ENCODE measurements around the gene GBA2. TPM values are rescaled to one million over a fixed set of nuclear protein-coding genes. Genes with fewer than 3 reads are reported as not detected.

The GBA2 gene
- total and polyA plus RNA-seq, 4 donors: 42.4 to 78.7 (median 46.2) TPM

DNA sequence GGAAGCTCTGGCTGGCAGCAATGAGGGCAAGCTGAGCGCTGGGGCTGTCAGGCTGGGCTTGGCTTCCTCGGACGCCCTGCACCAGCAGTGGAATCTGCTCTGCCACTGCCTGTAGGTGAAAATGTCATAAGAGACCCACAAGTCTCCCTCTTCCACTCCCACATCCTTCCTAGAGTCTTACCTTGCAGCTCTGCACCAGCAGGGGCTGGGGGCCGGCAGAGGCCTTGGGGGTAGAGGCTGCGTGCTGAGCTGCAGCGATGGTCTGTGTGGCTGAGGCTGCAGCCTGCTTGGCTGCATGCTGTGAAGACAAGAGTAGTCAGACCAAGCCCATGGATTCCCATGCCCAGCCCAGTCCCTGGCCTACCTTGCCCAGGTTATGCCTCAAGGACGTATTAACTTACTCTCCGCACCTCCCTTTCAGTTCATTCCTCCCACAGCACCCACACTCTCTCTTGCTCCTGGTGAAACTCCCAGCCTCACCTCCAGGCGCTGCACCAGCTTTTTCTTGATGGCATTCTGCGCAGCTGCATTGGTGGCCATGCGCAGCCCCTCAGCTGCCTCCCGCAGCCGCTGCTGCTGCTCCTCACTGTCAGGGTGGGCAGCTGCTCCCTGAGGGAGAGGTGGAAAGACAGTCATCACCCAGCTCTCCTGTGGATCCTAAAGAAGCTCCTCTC is 34.3 kb downstream of the GBA2 start:
- Histone ChIP-seq H3K27me3 (ENCODE audit: control insufficient read depth in 3 of 3, insufficient read depth in 3 of 3, low read length in 2 of 3) (no peaks in the 10 kb centered on the region), H3K4me3 (no peak overlapping the region), H3K9me3 (ENCODE audit: control insufficient read depth in 4 of 4, insufficient read depth in 3 of 4, low read length in 3 of 4) (no peaks in the 10 kb centered on the region), H3K9ac (ENCODE audit: insufficient read depth in 1 of 2, low read length in 2 of 2) (no peak overlapping the region), H3K27ac (ENCODE audit: low read depth in 1 of 2, low read length in 1 of 2) (no peak overlapping the region), H3K4me1 (ENCODE audit: control insufficient read depth in 5 of 5, insufficient read depth in 5 of 5, low read length in 5 of 5) (no peaks in the 10 kb centered on the region), H3K36me3 (ENCODE audit: control insufficient read depth in 4 of 4, insufficient read depth in 4 of 4, low read length in 4 of 4) (peaks cover 52 to 88% (median 75%) of the 10 kb centered on the region in 4 donors)
- no peak for ATAC-seq (ENCODE audit: insufficient read depth, low FRiP score)
- DNase-seq: no peak
- TF ChIP-seq, protein P1, sequence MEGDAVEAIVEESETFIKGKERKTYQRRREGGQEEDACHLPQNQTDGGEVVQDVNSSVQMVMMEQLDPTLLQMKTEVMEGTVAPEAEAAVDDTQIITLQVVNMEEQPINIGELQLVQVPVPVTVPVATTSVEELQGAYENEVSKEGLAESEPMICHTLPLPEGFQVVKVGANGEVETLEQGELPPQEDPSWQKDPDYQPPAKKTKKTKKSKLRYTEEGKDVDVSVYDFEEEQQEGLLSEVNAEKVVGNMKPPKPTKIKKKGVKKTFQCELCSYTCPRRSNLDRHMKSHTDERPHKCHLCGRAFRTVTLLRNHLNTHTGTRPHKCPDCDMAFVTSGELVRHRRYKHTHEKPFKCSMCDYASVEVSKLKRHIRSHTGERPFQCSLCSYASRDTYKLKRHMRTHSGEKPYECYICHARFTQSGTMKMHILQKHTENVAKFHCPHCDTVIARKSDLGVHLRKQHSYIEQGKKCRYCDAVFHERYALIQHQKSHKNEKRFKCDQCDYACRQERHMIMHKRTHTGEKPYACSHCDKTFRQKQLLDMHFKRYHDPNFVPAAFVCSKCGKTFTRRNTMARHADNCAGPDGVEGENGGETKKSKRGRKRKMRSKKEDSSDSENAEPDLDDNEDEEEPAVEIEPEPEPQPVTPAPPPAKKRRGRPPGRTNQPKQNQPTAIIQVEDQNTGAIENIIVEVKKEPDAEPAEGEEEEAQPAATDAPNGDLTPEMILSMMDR (IDR thresholded peaks at IDR 0.05; ENCODE audit: control extremely low read depth, extremely low read depth): no peak
- 97% methylated on average over 13 of the region's 13 CpGs for WGBS, 2 donors

DNA sequence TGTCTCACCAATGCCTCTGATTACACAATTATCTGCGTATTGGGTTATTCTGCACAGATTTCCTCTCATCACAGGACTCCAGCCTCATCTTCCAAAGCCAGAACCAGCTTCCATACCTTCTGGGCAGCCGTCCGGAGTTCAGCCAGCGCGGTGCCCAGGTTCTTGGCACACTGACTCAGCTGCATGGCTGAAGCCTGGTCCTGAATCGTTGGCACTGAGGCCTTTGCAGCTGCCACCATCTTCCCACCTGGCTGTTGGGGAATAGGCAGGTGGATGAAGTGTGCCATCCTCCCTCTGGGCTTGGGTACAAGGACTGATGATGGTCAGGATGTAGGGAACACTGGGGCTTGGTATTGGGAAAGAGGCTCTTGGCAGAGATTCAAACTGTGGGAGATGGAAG is 34.9 kb downstream of the GBA2 start:
- no peak overlapping the region for H3K27ac ChIP-seq (ENCODE audit: low read depth in 1 of 2, low read length in 1 of 2)
- H3K36me3 ChIP-seq (ENCODE audit: control insufficient read depth in 4 of 4, insufficient read depth in 4 of 4, low read length in 4 of 4): peaks cover 47 to 82% (median 69%) of the 10 kb centered on the region in 4 donors
- DNase-seq (no peak), ATAC-seq (ENCODE audit: insufficient read depth, low FRiP score) (no peak)
- no peak overlapping the region for H3K9ac ChIP-seq (ENCODE audit: insufficient read depth in 1 of 2, low read length in 2 of 2)
- H3K4me3 ChIP-seq: no peak overlapping the region
- H3K27me3 ChIP-seq (ENCODE audit: control insufficient read depth in 3 of 3, insufficient read depth in 3 of 3, low read length in 2 of 3): no peaks in the 10 kb centered on the region
- TF ChIP-seq, protein P1 (IDR thresholded peaks at IDR 0.05; ENCODE audit: control extremely low read depth, extremely low read depth): no peak
- 93 to 94% methylated on average over 6 of the region's 6 CpGs for WGBS, 2 donors
- H3K4me1 ChIP-seq (ENCODE audit: control insufficient read depth in 5 of 5, insufficient read depth in 5 of 5, low read length in 5 of 5): no peaks in the 10 kb centered on the region
- no peaks in the 10 kb centered on the region for H3K9me3 ChIP-seq (ENCODE audit: control insufficient read depth in 4 of 4, insufficient read depth in 3 of 4, low read length in 3 of 4)

DNA sequence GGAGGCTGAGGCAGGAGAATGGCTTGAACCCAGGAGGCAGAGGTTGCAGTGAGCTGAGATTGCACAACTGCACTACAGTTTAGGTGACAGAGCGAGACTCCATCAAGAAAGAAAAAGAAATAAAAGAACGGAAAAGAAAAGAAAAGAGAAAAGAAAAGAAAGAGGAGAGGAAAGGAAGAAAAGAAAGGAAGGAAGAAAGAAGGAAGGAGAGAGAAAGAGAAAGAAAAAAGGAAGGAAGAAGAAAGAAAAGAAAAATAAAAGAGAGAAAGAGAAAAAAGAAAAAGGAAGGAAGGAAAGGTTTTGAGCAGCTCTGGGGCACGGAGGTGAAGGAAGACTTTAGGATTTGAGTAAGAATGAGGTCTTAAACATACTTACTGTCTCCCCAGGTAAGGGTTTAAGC is 35.5 kb downstream of the GBA2 start:
- DNase-seq: no peak
- TF ChIP-seq, protein P1 (IDR thresholded peaks at IDR 0.05; ENCODE audit: control extremely low read depth, extremely low read depth): no peak
- Histone ChIP-seq H3K4me3 (no peak overlapping the region), H3K4me1 (ENCODE audit: control insufficient read depth in 5 of 5, insufficient read depth in 5 of 5, low read length in 5 of 5) (no peaks in the 10 kb centered on the region), H3K27ac (ENCODE audit: low read depth in 1 of 2, low read length in 1 of 2) (no peak overlapping the region), H3K9ac (ENCODE audit: insufficient read depth in 1 of 2, low read length in 2 of 2) (no peak overlapping the region), H3K9me3 (ENCODE audit: control insufficient read depth in 4 of 4, insufficient read depth in 3 of 4, low read length in 3 of 4) (no peaks in the 10 kb centered on the region), H3K36me3 (ENCODE audit: control insufficient read depth in 4 of 4, insufficient read depth in 4 of 4, low read length in 4 of 4) (peaks cover 42 to 77% (median 66%) of the 10 kb centered on the region in 4 donors), H3K27me3 (ENCODE audit: control insufficient read depth in 3 of 3, insufficient read depth in 3 of 3, low read length in 2 of 3) (no peaks in the 10 kb centered on the region)
- WGBS, 2 donors: 84 to 93% methylated on average over 3 of the region's 3 CpGs
- ATAC-seq (ENCODE audit: insufficient read depth, low FRiP score): no peak

Measured in lung (tissue), 12 donors.